ENCODE results near the gene ARHGAP10.

GRCh38 chr4:147760176-147760575, 28.3 kb downstream of the ARHGAP10 start:
- TF ChIP-seq, protein P1, sequence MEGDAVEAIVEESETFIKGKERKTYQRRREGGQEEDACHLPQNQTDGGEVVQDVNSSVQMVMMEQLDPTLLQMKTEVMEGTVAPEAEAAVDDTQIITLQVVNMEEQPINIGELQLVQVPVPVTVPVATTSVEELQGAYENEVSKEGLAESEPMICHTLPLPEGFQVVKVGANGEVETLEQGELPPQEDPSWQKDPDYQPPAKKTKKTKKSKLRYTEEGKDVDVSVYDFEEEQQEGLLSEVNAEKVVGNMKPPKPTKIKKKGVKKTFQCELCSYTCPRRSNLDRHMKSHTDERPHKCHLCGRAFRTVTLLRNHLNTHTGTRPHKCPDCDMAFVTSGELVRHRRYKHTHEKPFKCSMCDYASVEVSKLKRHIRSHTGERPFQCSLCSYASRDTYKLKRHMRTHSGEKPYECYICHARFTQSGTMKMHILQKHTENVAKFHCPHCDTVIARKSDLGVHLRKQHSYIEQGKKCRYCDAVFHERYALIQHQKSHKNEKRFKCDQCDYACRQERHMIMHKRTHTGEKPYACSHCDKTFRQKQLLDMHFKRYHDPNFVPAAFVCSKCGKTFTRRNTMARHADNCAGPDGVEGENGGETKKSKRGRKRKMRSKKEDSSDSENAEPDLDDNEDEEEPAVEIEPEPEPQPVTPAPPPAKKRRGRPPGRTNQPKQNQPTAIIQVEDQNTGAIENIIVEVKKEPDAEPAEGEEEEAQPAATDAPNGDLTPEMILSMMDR (IDR thresholded peaks at IDR 0.05), result no peak
- no peak for TF ChIP-seq POLR2A (IDR thresholded peaks at IDR 0.05)

Measured in Peyer's patch (tissue), 4 donors.